DOHH2 (cell line): ENCODE data around the gene LRMDA.

Source experiments
- H3F3A ChIP-seq: fragments of 200-600 bp; sonication (generic), shearing (Covaris generic); 2 replicates; pipeline ENCODE4 v1.6.0; 2016; ENCODE audit warnings: antibody characterized with exemption, mild to moderate bottlenecking; ENCODE audit not compliant: control insufficient read depth, insufficient read depth
- H3K27ac ChIP-seq: fragments of 200-600 bp; sonication (generic); 2 replicates; pipeline ENCODE4 v1.5.1; 2014; ENCODE audit warnings: low read depth, mild to moderate bottlenecking, low read length, moderate library complexity
- H3K27me3 ChIP-seq: fragments of 200-600 bp; sonication (generic); 2 replicates; pipeline ENCODE4 v1.6.1; 2014; ENCODE audit warnings: mild to moderate bottlenecking, low read length, mixed read lengths; ENCODE audit not compliant: control insufficient read depth
- H3K36me3 ChIP-seq: fragments of 200-600 bp; sonication (generic); 2 replicates; pipeline ENCODE4 v1.6.1; 2014; ENCODE audit warnings: mild to moderate bottlenecking, low read length, moderate library complexity, mixed read lengths; ENCODE audit not compliant: control insufficient read depth
- H3K4me1 ChIP-seq: fragments of 200-600 bp; sonication (generic); 2 replicates; pipeline ENCODE4 v1.6.1; 2014; ENCODE audit warnings: mild to moderate bottlenecking, low read length, mixed read lengths; ENCODE audit not compliant: control insufficient read depth
- H3K4me2 ChIP-seq: fragments of 200-600 bp; sonication (generic); 2 replicates; pipeline ENCODE4 v1.6.0; 2014; ENCODE audit warnings: mild to moderate bottlenecking, low read length, moderate library complexity
- H3K4me3 ChIP-seq: fragments of 200-600 bp; sonication (generic); 2 replicates; pipeline ENCODE4 v1.5.1; 2014; ENCODE audit warnings: mild to moderate bottlenecking, low read length, mixed read lengths
- H3K79me2 ChIP-seq: fragments of 200-600 bp; sonication (generic); 2 replicates; pipeline ENCODE4 v1.6.1; 2014; ENCODE audit warnings: mild to moderate bottlenecking, low read length, mixed read lengths; ENCODE audit not compliant: control insufficient read depth
- H3K9me2 ChIP-seq: fragments of 200-600 bp; sonication (generic); replicated peaks from 2 replicates; pipeline ENCODE4 v1.6.1; 2014; ENCODE audit warnings: mild to moderate bottlenecking, low read length, mixed read lengths; ENCODE audit not compliant: control insufficient read depth
- H3K9me3 ChIP-seq: fragments of 200-600 bp; sonication (generic); 2 replicates; pipeline ENCODE4 v1.6.1; 2014; ENCODE audit warnings: antibody characterized with exemption, low read length, mixed read lengths; ENCODE audit not compliant: control insufficient read depth, insufficient read depth
- H4K20me1 ChIP-seq: fragments of 200-600 bp; sonication (generic); 2 replicates; pipeline ENCODE4 v1.6.0; 2014; ENCODE audit warnings: low read depth, mild to moderate bottlenecking, antibody characterized with exemption, low read length, moderate library complexity; ENCODE audit not compliant: control insufficient read depth, insufficient read depth
- CTCF ChIP-seq: fragments of 200-600 bp; sonication (generic); IDR thresholded peaks from one replicate; pipeline ENCODE4 v1.5.1; 2014; ENCODE audit warnings: antibody characterized with exemption, mild to moderate bottlenecking, low read depth, low read length; ENCODE audit not compliant: poor library complexity, severe bottlenecking
- EZH2phosphoT487 ChIP-seq: fragments of 200-600 bp; sonication (generic); IDR thresholded peaks from 2 replicates; pipeline ENCODE4 v1.6.1; 2017; ENCODE audit warnings: borderline replicate concordance, mild to moderate bottlenecking, antibody characterized with exemption, low read length, moderate library complexity, mixed read lengths

LRMDA gene

GRCh38 chr10:75495434-75496190, 64.2 kb downstream of the LRMDA start:
- no peaks in the 10 kb centered on the region for H3K9me3 ChIP-seq
- H3K27me3 ChIP-seq, result no peaks in the 10 kb centered on the region
- no peaks in the 10 kb centered on the region for H3F3A ChIP-seq
- TF ChIP-seq EZH2phosphoT487 (no peak), CTCF (no peak)
- no peaks in the 10 kb centered on the region for H4K20me1 ChIP-seq
- no peak overlapping the region for H3K4me2 ChIP-seq
- H3K27ac ChIP-seq, result no peak overlapping the region
- H3K4me3 ChIP-seq, result no peak overlapping the region
- no peaks in the 10 kb centered on the region for H3K36me3 ChIP-seq
- no peaks in the 10 kb centered on the region for H3K4me1 ChIP-seq
- H3K79me2 ChIP-seq, result no peaks in the 10 kb centered on the region
- H3K9me2 ChIP-seq, result no peaks in the 10 kb centered on the region

GRCh38 chr10:75496191-75496567, 64.8 kb downstream of the LRMDA start:
- no peaks in the 10 kb centered on the region for H3K79me2 ChIP-seq
- H3K4me2 ChIP-seq, result no peak overlapping the region
- H3K9me2 ChIP-seq, result no peaks in the 10 kb centered on the region
- no peaks in the 10 kb centered on the region for H3K4me1 ChIP-seq
- no peaks in the 10 kb centered on the region for H4K20me1 ChIP-seq
- no peaks in the 10 kb centered on the region for H3K9me3 ChIP-seq
- H3F3A ChIP-seq, result no peaks in the 10 kb centered on the region
- TF ChIP-seq CTCF (no peak), EZH2phosphoT487 (no peak)
- no peaks in the 10 kb centered on the region for H3K36me3 ChIP-seq
- no peak overlapping the region for H3K27ac ChIP-seq
- no peaks in the 10 kb centered on the region for H3K27me3 ChIP-seq
- H3K4me3 ChIP-seq, result no peak overlapping the region

GRCh38 chr10:75497997-75498883, 66.8 kb downstream of the LRMDA start:
- H3K4me3 ChIP-seq, result no peak overlapping the region
- no peaks in the 10 kb centered on the region for H3K27me3 ChIP-seq
- no peaks in the 10 kb centered on the region for H4K20me1 ChIP-seq
- H3K9me3 ChIP-seq, result no peaks in the 10 kb centered on the region
- H3K36me3 ChIP-seq, result no peaks in the 10 kb centered on the region
- no peaks in the 10 kb centered on the region for H3K4me1 ChIP-seq
- TF ChIP-seq CTCF (no peak), EZH2phosphoT487 (no peak)
- no peaks in the 10 kb centered on the region for H3F3A ChIP-seq
- H3K27ac ChIP-seq, result no peak overlapping the region
- H3K79me2 ChIP-seq, result no peaks in the 10 kb centered on the region
- no peaks in the 10 kb centered on the region for H3K9me2 ChIP-seq
- no peak overlapping the region for H3K4me2 ChIP-seq
